Esophagus muscularis mucosa (tissue), 4 donors: ENCODE data around the gene FXYD7. TPM values are rescaled to one million over a fixed set of nuclear protein-coding genes. Genes with fewer than 3 reads are reported as not detected.
A peak's percentile ranks its signal among the peaks of the same experiment; 100 is the strongest.

Experiments
- DNase-seq: peaks from one replicate; pipeline ENCODE4 v3.0.0-alpha.2; 2017; ENCODE audit errors: extremely low spot score
- H3K27ac ChIP-seq, 4 donors: fragments of 200-600 bp; sonication (generic); replicated peaks in 1 of 4; 1 replicate in 3 of 4; 2 replicates in 1 of 4; pipeline ENCODE4 v1.5.1; 2016 to 2019; ENCODE audit warnings: mild to moderate bottlenecking in 1 of 4
- H3K27me3 ChIP-seq, 4 donors: fragments of 200-600 bp; sonication (generic); one replicate each; pipeline versions ENCODE4 v1.5.1 to v1.6.0; 2016 to 2019
- H3K36me3 ChIP-seq, 4 donors: fragments of 200-600 bp; sonication (generic); one replicate each; pipeline ENCODE4 v1.5.1; 2016 to 2019
- H3K4me1 ChIP-seq, 4 donors: fragments of 200-600 bp; sonication (generic); one replicate each; pipeline ENCODE4 v1.5.1; 2016 to 2019
- H3K4me3 ChIP-seq, 4 donors: fragments of 200-600 bp; sonication (generic); 1 replicate in 2 of 4; 2 replicates in 2 of 4; pipeline ENCODE4 v1.5.1; 2016 to 2019; ENCODE audit warnings: mild to moderate bottlenecking in 4 of 4, moderate library complexity in 1 of 4
- H3K9me3 ChIP-seq, 4 donors: fragments of 200-600 bp; sonication (generic); 1 replicate in 3 of 4; 2 replicates in 1 of 4; pipeline ENCODE4 v1.5.1; 2016 to 2019
- EP300 ChIP-seq: sonication (generic); formaldehyde crosslinking; IDR thresholded peaks from one replicate; pipeline ENCODE4 v1.6.1; 2017; ENCODE audit warnings: antibody characterized with exemption
- POLR2A ChIP-seq: fragments of 450-650 bp; IDR thresholded peaks from one replicate; pipeline ENCODE4 v1.6.1; 2017; ENCODE audit warnings: antibody characterized with exemption, moderate library complexity, mild to moderate bottlenecking, low read depth
- POLR2AphosphoS5 ChIP-seq, 2 donors: sonication (generic); formaldehyde crosslinking; IDR thresholded peaks; one replicate each; pipeline ENCODE4 v1.6.1; 2017; ENCODE audit warnings: antibody characterized with exemption in 2 of 2
- WGBS: methylation state at CpG from one replicate; pipeline ENCODE4 v1.1.5; 2018; 5-methylcytosine and 5-hydroxymethylcytosine counted together
- intact Hi-C: fragments of 100-400 bp; cut with DNase I; formaldehyde crosslinking; loops from one replicate; pipeline ENCODE4 v1.15.1; 2023
- total RNA-seq, 4 donors: library from RNA; depleted of rRNA; stranded (reverse); fragments of >200 nt; gene quantifications; one replicate each; pipeline versions ENCODE4 v1.1.0 to v1.2.1, GENCODE V29; 2016
- TF ChIP-seq, protein P1 (sequence below), 3 experiments: fragments of 200-600 bp in 2 of 3; fragments of 450-650 bp in 1 of 3; sonication (generic) in 2 of 3; IDR thresholded peaks; one replicate each; pipeline ENCODE4 v1.5.1; 2017 to 2019; ENCODE audit warnings: antibody characterized with exemption in 3 of 3, mild to moderate bottlenecking in 2 of 3, moderate library complexity in 1 of 3

Gene FXYD7
- total RNA-seq, 4 donors from 2014 or later, result 0.71 TPM; not detected in 3

DNA sequence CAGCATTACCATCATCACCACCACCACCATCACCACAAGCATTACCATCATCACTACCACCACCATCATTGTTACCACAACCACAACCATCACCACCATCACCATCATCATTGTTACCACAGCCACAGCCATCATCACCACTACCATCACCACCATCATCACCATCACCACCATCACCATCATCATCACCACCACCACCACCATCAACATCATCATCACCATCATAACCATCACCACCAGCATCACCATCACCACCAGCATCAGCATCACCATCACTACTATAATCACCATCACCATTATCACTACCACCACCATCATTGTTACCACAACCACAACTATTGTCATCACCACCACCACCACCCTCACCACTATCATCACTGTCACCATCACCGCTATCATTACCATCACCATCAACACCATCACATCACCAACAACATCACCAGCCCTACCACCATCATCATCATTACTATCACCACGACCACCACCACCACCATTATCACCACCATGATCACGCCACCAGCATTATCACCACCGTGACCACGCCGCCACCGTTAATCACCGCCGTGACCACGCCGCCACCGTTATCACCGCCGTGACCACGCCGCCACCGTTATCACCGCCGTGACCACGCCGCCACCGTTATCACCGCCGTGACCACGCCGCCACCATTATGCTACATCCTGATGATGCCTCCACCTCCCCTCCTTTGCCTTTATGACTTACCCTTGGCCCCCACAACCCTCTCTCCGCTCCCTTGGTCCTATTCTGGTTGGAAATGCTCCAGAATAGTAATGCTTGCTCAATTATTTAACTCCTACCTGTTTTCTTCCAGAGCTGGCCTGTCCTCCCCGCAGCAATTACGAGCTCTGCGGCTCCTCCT, 37.4 kb upstream of the FXYD7 start:
- H3K9me3 ChIP-seq, result no peaks in the 10 kb centered on the region
- peaks cover 0 to 19% (median 0%) of the 10 kb centered on the region in 4 donors for H3K27me3 ChIP-seq
- no peak for DNase-seq
- WGBS, result 84% methylated on average over 30 of the region's 30 CpGs
- H3K36me3 ChIP-seq, result no peaks in the 10 kb centered on the region
- H3K4me3 ChIP-seq, result no peak overlapping the region
- intact Hi-C loops, result no loop called here
- TF ChIP-seq POLR2A (no peak), POLR2AphosphoS5 (IDR thresholded peaks at IDR 0.05) (no peak), EP300 (no peak)
- TF ChIP-seq, protein P1, sequence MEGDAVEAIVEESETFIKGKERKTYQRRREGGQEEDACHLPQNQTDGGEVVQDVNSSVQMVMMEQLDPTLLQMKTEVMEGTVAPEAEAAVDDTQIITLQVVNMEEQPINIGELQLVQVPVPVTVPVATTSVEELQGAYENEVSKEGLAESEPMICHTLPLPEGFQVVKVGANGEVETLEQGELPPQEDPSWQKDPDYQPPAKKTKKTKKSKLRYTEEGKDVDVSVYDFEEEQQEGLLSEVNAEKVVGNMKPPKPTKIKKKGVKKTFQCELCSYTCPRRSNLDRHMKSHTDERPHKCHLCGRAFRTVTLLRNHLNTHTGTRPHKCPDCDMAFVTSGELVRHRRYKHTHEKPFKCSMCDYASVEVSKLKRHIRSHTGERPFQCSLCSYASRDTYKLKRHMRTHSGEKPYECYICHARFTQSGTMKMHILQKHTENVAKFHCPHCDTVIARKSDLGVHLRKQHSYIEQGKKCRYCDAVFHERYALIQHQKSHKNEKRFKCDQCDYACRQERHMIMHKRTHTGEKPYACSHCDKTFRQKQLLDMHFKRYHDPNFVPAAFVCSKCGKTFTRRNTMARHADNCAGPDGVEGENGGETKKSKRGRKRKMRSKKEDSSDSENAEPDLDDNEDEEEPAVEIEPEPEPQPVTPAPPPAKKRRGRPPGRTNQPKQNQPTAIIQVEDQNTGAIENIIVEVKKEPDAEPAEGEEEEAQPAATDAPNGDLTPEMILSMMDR (IDR thresholded peaks at IDR 0.05), result no peak
- H3K27ac ChIP-seq, result peak overlapping the region in 2 of 4 donors; percentile 34 to 72
- peaks cover 0 to 11% (median 2%) of the 10 kb centered on the region in 4 donors for H3K4me1 ChIP-seq

DNA sequence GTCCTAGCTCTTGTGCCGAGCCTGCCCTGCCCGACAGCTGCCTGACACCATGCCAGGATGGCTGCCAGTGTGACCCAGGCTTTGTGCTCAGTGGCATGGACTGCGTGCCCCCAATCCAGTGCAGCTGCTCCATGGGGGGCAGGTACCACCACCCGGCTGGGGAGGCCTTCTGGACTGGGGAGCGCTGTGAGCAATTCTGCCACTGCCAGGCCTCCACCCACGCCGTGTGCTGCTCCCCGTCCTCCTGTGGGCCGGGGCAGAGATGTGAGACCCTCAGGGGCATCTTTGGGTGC, 36.8 kb upstream of the FXYD7 start:
- intact Hi-C loops, result no loop called here
- DNase-seq, result no peak
- Histone ChIP-seq H3K27me3 (peaks cover 0 to 25% (median 0%) of the 10 kb centered on the region in 4 donors), H3K4me1 (peaks cover 0 to 11% (median 2%) of the 10 kb centered on the region in 4 donors), H3K4me3 (no peak overlapping the region), H3K27ac (peak overlapping the region in 3 of 4 donors; percentile 7 to 72 (median 34)), H3K9me3 (no peaks in the 10 kb centered on the region), H3K36me3 (no peaks in the 10 kb centered on the region)
- 90% methylated on average over 9 of the region's 9 CpGs for WGBS
- TF ChIP-seq EP300, result no peak
- no peak for TF ChIP-seq POLR2AphosphoS5 (IDR thresholded peaks at IDR 0.05)
- TF ChIP-seq, protein P1 (IDR thresholded peaks at IDR 0.05), result no peak
- TF ChIP-seq POLR2A, result no peak

DNA sequence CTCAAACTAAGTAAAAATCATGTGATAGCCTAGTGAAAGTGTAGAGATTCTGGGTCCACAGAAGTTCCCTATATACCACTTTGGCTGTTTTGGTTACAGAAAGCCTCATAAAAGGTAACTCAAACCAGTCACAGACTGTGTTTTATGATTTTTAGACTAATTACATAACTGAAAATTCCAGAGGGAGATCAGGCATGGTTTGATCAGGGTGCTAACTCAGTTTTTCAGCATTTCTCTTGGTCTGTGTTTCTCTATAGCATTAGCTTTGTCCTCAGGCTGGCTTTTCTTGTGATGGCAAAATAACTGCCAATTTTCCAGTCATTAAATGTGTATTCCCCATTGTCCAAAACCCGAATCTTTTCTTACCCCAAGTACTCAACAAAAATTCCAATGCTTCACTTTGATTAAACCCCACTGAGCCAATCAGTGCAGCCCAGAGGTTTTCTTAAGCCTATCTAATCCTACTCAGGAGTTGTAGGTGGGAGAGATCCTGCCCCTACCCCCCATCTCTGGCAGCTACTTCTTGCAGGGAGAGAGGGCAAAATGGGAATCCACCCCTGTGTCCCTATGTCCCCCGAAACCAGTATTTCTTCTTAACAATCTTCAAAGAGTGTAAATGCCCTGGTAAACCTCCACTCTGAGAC, 36.0 kb upstream of the FXYD7 start:
- Histone ChIP-seq H3K27me3 (peaks cover 0 to 26% (median 0%) of the 10 kb centered on the region in 4 donors), H3K9me3 (no peaks in the 10 kb centered on the region), H3K36me3 (no peaks in the 10 kb centered on the region), H3K4me1 (peaks cover 0 to 11% (median 2%) of the 10 kb centered on the region in 4 donors), H3K27ac (peak overlapping the region; percentile 7 to 72 (median 28)), H3K4me3 (no peak overlapping the region)
- TF ChIP-seq EP300 (no peak), POLR2AphosphoS5 (IDR thresholded peaks at IDR 0.05) (no peak), POLR2A (no peak)
- TF ChIP-seq, protein P1 (IDR thresholded peaks at IDR 0.05), result no peak
- intact Hi-C loops, result no loop called here
- no peak for DNase-seq
- 71% methylated on average over 1 of the region's 2 CpGs for WGBS

DNA sequence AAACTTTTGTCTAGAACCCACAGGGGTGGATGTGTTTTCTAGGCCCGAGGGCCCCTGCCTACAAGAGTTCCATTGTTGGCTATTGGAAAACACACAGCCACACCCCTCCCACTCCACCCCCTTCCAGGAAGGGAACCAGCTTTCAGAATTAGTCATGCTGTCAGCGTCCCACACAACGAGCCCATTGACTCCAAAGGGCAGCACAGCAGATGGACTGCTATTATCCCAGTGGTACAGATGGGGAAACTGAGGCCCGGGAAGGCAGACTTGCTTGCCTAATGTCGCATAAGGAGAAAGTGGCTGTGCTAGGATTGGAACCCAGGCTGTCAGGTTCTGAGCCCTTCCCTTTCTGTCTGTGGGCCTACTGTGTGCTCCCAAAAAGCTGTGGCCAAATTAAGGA, 35.5 kb upstream of the FXYD7 start:
- WGBS, result no CpG with 5 or more reads among the region's 5 CpGs
- DNase-seq, result no peak
- Histone ChIP-seq H3K36me3 (no peaks in the 10 kb centered on the region), H3K4me3 (no peak overlapping the region), H3K9me3 (no peaks in the 10 kb centered on the region), H3K27ac (peak overlapping the region; percentile 38 to 72 (median 54)), H3K27me3 (peaks cover 0 to 26% (median 0%) of the 10 kb centered on the region in 4 donors), H3K4me1 (peaks cover 0 to 11% (median 2%) of the 10 kb centered on the region in 4 donors)
- intact Hi-C loops, result no loop called here
- TF ChIP-seq, protein P1 (IDR thresholded peaks at IDR 0.05), result no peak
- TF ChIP-seq POLR2A (no peak), POLR2AphosphoS5 (IDR thresholded peaks at IDR 0.05) (peak; percentile 35 to 42), EP300 (no peak)
